Astrocyte (in vitro differentiated cells and primary cell): Measurements from ENCODE around the gene ERCC6. TPM values are rescaled to one million over a fixed set of nuclear protein-coding genes. Genes with fewer than 3 reads are reported as not detected.

Experiments used
- DNase-seq: peaks from one replicate; pipeline ENCODE4 v3.0.0-alpha.2; 2010; ENCODE audit warnings: low read depth
- FAIRE-seq: peaks from 2 replicates; lab custom pipeline; 2011; peaks lifted over from hg19 to GRCh38; lab: Jason Lieb, UNC
- H2AFZ ChIP-seq: 2 replicates; pipeline ENCODE4 v1.6.0; 2012; ENCODE audit warnings: low read depth, low read length, inconsistent platforms
- H3K27ac ChIP-seq: 2 replicates; pipeline ENCODE4 v1.5.1; 2011; ENCODE audit warnings: low read depth, low read length, inconsistent platforms
- H3K27me3 ChIP-seq: 2 replicates; pipeline ENCODE4 v1.6.0; 2011; ENCODE audit warnings: low read length, inconsistent platforms; ENCODE audit not compliant: insufficient read depth
- H3K36me3 ChIP-seq: 2 replicates; pipeline ENCODE4 v1.5.1; 2011; ENCODE audit warnings: low read length, inconsistent platforms; ENCODE audit not compliant: insufficient read depth
- H3K4me1 ChIP-seq: 2 replicates; pipeline ENCODE4 v1.5.1; 2011; ENCODE audit warnings: low read length, inconsistent platforms; ENCODE audit not compliant: insufficient read depth
- H3K4me2 ChIP-seq: 2 replicates; pipeline ENCODE4 v1.6.0; 2012; ENCODE audit warnings: low read length, inconsistent platforms
- H3K4me3 ChIP-seq: 2 replicates; pipeline ENCODE4 v1.5.1; 2011; ENCODE audit warnings: low read depth, mild to moderate bottlenecking, low read length, inconsistent platforms; ENCODE audit not compliant: insufficient read depth
- H3K79me2 ChIP-seq: 2 replicates; pipeline ENCODE4 v1.6.0; 2012; ENCODE audit warnings: mild to moderate bottlenecking, low read length, inconsistent platforms; ENCODE audit not compliant: insufficient read depth
- H3K9ac ChIP-seq: 2 replicates; pipeline ENCODE4 v1.6.0; 2012; ENCODE audit warnings: mild to moderate bottlenecking, low read length, inconsistent platforms
- H3K9me3 ChIP-seq: 2 replicates; pipeline ENCODE4 v1.5.1; 2012; ENCODE audit warnings: low read depth, mild to moderate bottlenecking, low read length, inconsistent platforms; ENCODE audit not compliant: insufficient read depth
- H4K20me1 ChIP-seq: 2 replicates; pipeline ENCODE4 v1.6.0; 2012; ENCODE audit warnings: low read length, inconsistent platforms; ENCODE audit not compliant: insufficient read depth
- H3K27ac Mint-ChIP-seq: one replicate; pipeline ENCODE4 v1.8.0; 2021; ENCODE audit warnings: mild to moderate bottlenecking, mixed read lengths; ENCODE audit not compliant: unreplicated experiment
- H3K27me3 Mint-ChIP-seq: one replicate; pipeline ENCODE4 v1.8.0; 2021; ENCODE audit warnings: low read depth, mixed read lengths; ENCODE audit not compliant: unreplicated experiment
- H3K36me3 Mint-ChIP-seq: one replicate; pipeline ENCODE4 v1.8.0; 2021; ENCODE audit warnings: low read depth, mixed read lengths; ENCODE audit not compliant: unreplicated experiment
- H3K4me1 Mint-ChIP-seq: one replicate; pipeline ENCODE4 v1.8.0; 2021; ENCODE audit warnings: low read depth, mixed read lengths; ENCODE audit not compliant: unreplicated experiment
- H3K4me3 Mint-ChIP-seq: one replicate; pipeline ENCODE4 v1.8.0; 2021; ENCODE audit warnings: mild to moderate bottlenecking, moderate library complexity, mixed read lengths; ENCODE audit not compliant: unreplicated experiment
- H3K9me3 Mint-ChIP-seq: one replicate; pipeline ENCODE4 v1.8.0; 2021; ENCODE audit warnings: mild to moderate bottlenecking, mixed read lengths; ENCODE audit not compliant: unreplicated experiment
- EZH2 ChIP-seq: IDR thresholded peaks from 2 replicates; pipeline ENCODE4 v1.6.1; 2012; ENCODE audit warnings: mild to moderate bottlenecking, low read length, inconsistent platforms; ENCODE audit not compliant: insufficient read depth
- total RNA-seq: library from RNA; stranded (reverse); gene quantifications from 2 replicates; pipeline ENCODE4 v1.2.1, GENCODE V29; 2021
- TF ChIP-seq, protein P1 (sequence below): IDR thresholded peaks from 2 replicates; pipeline ENCODE4 v1.5.1; 2011; ENCODE audit warnings: low read depth, mild to moderate bottlenecking, inconsistent platforms, low read length, moderate library complexity; ENCODE audit not compliant: insufficient read depth

Gene ERCC6
- total RNA-seq, 1 donor from 2014 or later, result 22.3 TPM

DNA sequence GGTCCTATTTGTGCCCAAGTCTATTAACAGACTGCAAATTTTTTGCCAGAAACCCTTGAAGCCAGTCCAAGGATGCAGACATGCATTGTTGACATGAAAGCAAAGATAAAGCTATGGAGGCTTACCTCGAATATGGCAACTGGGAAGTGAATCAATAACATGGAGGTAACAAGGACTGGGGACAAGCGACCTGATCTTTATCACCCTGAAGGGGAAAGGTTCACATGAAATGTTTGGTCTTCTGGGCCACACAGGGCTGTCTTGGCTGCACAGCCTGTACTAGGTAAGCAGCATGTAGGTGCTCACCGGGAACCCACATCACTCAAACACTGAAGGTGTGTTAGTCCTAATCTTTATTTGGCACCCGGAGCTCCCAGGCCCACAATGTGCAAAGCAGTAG is 17.9 kb downstream of the ERCC6 start:
- Mint-ChIP-seq H3K4me1 (no peaks in the 10 kb centered on the region), H3K9me3 (no peaks in the 10 kb centered on the region), H3K4me3 (no peak overlapping the region), H3K27me3 (no peaks in the 10 kb centered on the region), H3K36me3 (peaks cover 14% of the 10 kb centered on the region), H3K27ac (no peak overlapping the region)
- FAIRE-seq (no peak), DNase-seq (no peak)
- H3K4me3 ChIP-seq, result no peak overlapping the region
- TF ChIP-seq, protein P1, sequence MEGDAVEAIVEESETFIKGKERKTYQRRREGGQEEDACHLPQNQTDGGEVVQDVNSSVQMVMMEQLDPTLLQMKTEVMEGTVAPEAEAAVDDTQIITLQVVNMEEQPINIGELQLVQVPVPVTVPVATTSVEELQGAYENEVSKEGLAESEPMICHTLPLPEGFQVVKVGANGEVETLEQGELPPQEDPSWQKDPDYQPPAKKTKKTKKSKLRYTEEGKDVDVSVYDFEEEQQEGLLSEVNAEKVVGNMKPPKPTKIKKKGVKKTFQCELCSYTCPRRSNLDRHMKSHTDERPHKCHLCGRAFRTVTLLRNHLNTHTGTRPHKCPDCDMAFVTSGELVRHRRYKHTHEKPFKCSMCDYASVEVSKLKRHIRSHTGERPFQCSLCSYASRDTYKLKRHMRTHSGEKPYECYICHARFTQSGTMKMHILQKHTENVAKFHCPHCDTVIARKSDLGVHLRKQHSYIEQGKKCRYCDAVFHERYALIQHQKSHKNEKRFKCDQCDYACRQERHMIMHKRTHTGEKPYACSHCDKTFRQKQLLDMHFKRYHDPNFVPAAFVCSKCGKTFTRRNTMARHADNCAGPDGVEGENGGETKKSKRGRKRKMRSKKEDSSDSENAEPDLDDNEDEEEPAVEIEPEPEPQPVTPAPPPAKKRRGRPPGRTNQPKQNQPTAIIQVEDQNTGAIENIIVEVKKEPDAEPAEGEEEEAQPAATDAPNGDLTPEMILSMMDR, result no peak
- no peak for TF ChIP-seq EZH2
- H3K27ac ChIP-seq, result no peak overlapping the region
- H4K20me1 ChIP-seq, result peaks cover 46% of the 10 kb centered on the region
- no peaks in the 10 kb centered on the region for H3K9me3 ChIP-seq
- H3K79me2 ChIP-seq, result peaks cover 15% of the 10 kb centered on the region
- H2AFZ ChIP-seq, result no peak overlapping the region
- H3K9ac ChIP-seq, result no peak overlapping the region
- peaks cover 33% of the 10 kb centered on the region for H3K36me3 ChIP-seq
- H3K4me2 ChIP-seq, result no peak overlapping the region
- H3K27me3 ChIP-seq, result no peaks in the 10 kb centered on the region
- H3K4me1 ChIP-seq, result no peaks in the 10 kb centered on the region

DNA sequence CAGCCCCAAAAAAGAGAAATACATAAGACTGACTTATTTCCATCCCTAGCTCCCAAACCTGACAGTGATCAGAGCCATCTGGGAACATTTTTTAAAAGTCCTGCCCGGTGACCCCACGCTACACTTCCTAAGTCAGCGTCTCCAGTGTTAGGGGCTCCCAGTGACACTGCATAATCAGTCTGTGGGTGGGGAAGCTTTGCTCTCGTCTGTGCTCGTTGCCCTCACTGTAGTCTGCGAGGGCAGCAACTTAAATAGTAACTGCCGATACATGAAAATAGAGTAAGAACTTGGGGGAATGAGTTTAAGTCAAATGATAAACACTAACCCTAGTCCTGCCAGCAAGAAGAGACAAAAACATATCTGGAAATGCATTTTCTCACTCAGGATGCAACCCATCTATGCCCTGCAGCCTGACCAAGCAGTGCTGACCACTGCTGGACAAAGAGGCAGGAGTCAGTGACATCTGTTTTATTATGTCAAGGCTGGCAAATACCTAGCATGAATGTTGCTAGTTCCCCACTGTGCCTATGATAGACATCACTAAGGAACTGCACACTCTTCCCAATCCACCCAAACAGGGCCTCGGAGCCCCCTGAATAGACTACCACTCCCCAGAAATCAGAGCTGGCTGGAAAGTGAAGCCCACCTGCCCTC is 18.7 kb downstream of the ERCC6 start:
- DNase-seq, result no peak
- H3K27me3 ChIP-seq, result no peaks in the 10 kb centered on the region
- no peak overlapping the region for H3K4me3 ChIP-seq
- H3K9me3 ChIP-seq, result no peaks in the 10 kb centered on the region
- H3K27ac ChIP-seq, result no peak overlapping the region
- H3K4me2 ChIP-seq, result no peak overlapping the region
- no peaks in the 10 kb centered on the region for H3K4me1 ChIP-seq
- no peak for TF ChIP-seq EZH2
- TF ChIP-seq, protein P1, result no peak
- peaks cover 15% of the 10 kb centered on the region for H3K79me2 ChIP-seq
- no peak overlapping the region for H2AFZ ChIP-seq
- Mint-ChIP-seq H3K4me3 (no peak overlapping the region), H3K4me1 (no peaks in the 10 kb centered on the region), H3K27ac (no peak overlapping the region), H3K36me3 (peaks cover 14% of the 10 kb centered on the region), H3K9me3 (no peaks in the 10 kb centered on the region), H3K27me3 (no peaks in the 10 kb centered on the region)
- peaks cover 54% of the 10 kb centered on the region for H4K20me1 ChIP-seq
- no peak overlapping the region for H3K9ac ChIP-seq
- H3K36me3 ChIP-seq, result peaks cover 32% of the 10 kb centered on the region
- FAIRE-seq, result no peak

DNA sequence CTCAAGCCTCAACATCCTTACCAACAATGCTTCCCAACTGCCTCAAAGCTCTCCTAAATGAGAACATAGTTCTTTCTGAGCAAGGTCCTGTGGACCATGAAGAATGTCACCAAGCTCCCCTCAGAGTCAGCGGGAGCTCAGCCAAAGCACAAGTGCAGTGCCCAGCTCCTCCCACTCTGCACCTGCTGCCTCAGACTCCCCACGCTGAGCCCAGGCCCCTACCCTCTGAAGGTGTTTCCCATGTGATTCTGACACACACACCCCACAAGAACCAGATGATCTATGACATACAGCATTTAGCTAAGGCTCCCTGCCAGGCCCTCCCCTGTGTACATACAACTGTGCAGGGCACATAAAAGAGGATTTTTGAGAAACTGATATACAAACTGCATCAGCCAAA is 19.2 kb downstream of the ERCC6 start:
- Mint-ChIP-seq H3K27ac (no peak overlapping the region), H3K36me3 (peaks cover 14% of the 10 kb centered on the region), H3K9me3 (no peaks in the 10 kb centered on the region), H3K27me3 (no peaks in the 10 kb centered on the region), H3K4me1 (no peaks in the 10 kb centered on the region), H3K4me3 (no peak overlapping the region)
- H4K20me1 ChIP-seq, result peaks cover 59% of the 10 kb centered on the region
- TF ChIP-seq, protein P1, result no peak
- no peaks in the 10 kb centered on the region for H3K9me3 ChIP-seq
- FAIRE-seq (no peak), DNase-seq (no peak)
- H3K4me1 ChIP-seq, result no peaks in the 10 kb centered on the region
- H3K27ac ChIP-seq, result no peak overlapping the region
- peaks cover 32% of the 10 kb centered on the region for H3K36me3 ChIP-seq
- no peak overlapping the region for H3K9ac ChIP-seq
- no peak overlapping the region for H2AFZ ChIP-seq
- no peak overlapping the region for H3K4me3 ChIP-seq
- peaks cover 15% of the 10 kb centered on the region for H3K79me2 ChIP-seq
- H3K4me2 ChIP-seq, result no peak overlapping the region
- no peaks in the 10 kb centered on the region for H3K27me3 ChIP-seq
